HCT116 (cell line): Measurements from ENCODE around the gene TMEM184B. TPM values are rescaled to one million over a fixed set of nuclear protein-coding genes. Genes with fewer than 3 reads are reported as not detected.

Experiments used
- ATAC-seq: fragments of 200-7000 bp; cut with Tn5 transposase; 2 replicates; pipeline ENCODE4 v1.9.1; 2020; ENCODE audit warnings: mild to moderate bottlenecking, moderate library complexity
- BruUV-seq: library from RNA; stranded (reverse); fragments of 400-500 nt; replicated peaks from 2 replicates; lab custom pipeline; 2021; lab: Mats Ljungman, UMichigan
- CTCF ChIA-PET: fragments of 300-600 bp; sonication (Branson Sonifier 250); formaldehyde crosslinking; loops from one replicate; lab custom pipeline; 2021; ENCODE audit warnings: antibody characterized with exemption; lab: Charles Lee
- POLR2A ChIA-PET: fragments of 300-600, 350-600 bp; sonication (Branson Sonifier 250); formaldehyde crosslinking; loops from one replicate; lab custom pipeline; 2021; ENCODE audit warnings: antibody characterized with exemption; lab: Charles Lee
- RAD21 ChIA-PET, 2 experiments: fragments of 300-600 bp; sonication (Branson Sonifier 250); formaldehyde crosslinking; loops; one replicate each; lab custom pipeline; 2023; ENCODE audit warnings: low total read pairs in 2 of 2; ENCODE audit not compliant: uncharacterized antibody in 2 of 2, unreplicated experiment in 2 of 2, low non-redundant PET in 1 of 2; lab: Charles Lee
- DNase-seq: peaks from one replicate; pipeline ENCODE4 v3.0.0-alpha.2; 2010; ENCODE audit warnings: low read depth, low spot score
- H2AFZ ChIP-seq: fragments of 200-600 bp; shearing (Covaris generic), sonication (generic); 2 replicates; pipeline ENCODE4 v1.6.1; 2017; ENCODE audit warnings: low read depth, mixed run types, mixed read lengths, antibody characterized with exemption, low read length; ENCODE audit not compliant: poor library complexity, severe bottlenecking
- H3K27ac ChIP-seq: 2 replicates; pipeline ENCODE4 v1.5.1; 2012; ENCODE audit warnings: low read depth, low read length
- H3K27me3 ChIP-seq: fragments of 200-600 bp; sonication (generic); 2 replicates; pipeline ENCODE4 v1.6.1; 2016; ENCODE audit warnings: mixed run types, low read length, mixed read lengths; ENCODE audit not compliant: insufficient read depth
- H3K36me3 ChIP-seq, 2 experiments: fragments of 200-500 bp in 1 of 2; fragments of 200-600 bp in 1 of 2; sonication (Bioruptor generic) in 1 of 2; sonication (generic) in 1 of 2; 2 replicates each; pipeline versions ENCODE4 v1.5.1 to v1.6.1; 2014 to 2016; ENCODE audit warnings: low read length in 2 of 2, inconsistent platforms in 1 of 2, mixed read lengths in 1 of 2, mixed run types in 1 of 2; ENCODE audit not compliant: insufficient read depth in 2 of 2, control insufficient read depth in 1 of 2
- H3K4me1 ChIP-seq, 2 experiments: fragments of 200-600 bp in 1 of 2; sonication (generic) in 1 of 2; 2 replicates each; pipeline versions ENCODE4 v1.5.1 to v1.6.1; 2012 to 2017; ENCODE audit warnings: low read length in 2 of 2, inconsistent platforms in 1 of 2, mild to moderate bottlenecking in 1 of 2, mixed read lengths in 1 of 2, mixed run types in 1 of 2, moderate library complexity in 1 of 2; ENCODE audit not compliant: insufficient read depth in 2 of 2, control insufficient read depth in 1 of 2
- H3K4me2 ChIP-seq: fragments of 200-600 bp; sonication (generic); 2 replicates; pipeline ENCODE4 v1.6.1; 2017; ENCODE audit warnings: mixed run types, low read length, mixed read lengths
- H3K4me3 ChIP-seq, 2 experiments: fragments of 200-600 bp in 1 of 2; sonication (generic) in 1 of 2; replicated peaks in 1 of 2; 2 replicates each; pipeline ENCODE4 v1.5.1; 2011 to 2016; ENCODE audit warnings: low read length in 2 of 2, control low read depth in 1 of 2, low read depth in 1 of 2, mild to moderate bottlenecking in 1 of 2, mixed read lengths in 1 of 2, mixed run types in 1 of 2
- H3K79me2 ChIP-seq: fragments of 200-600 bp; sonication (generic); 2 replicates; pipeline ENCODE4 v1.6.1; 2017; ENCODE audit warnings: mild to moderate bottlenecking, mixed run types, low read length, moderate library complexity, mixed read lengths; ENCODE audit not compliant: insufficient read depth
- H3K9ac ChIP-seq: fragments of 200-600 bp; sonication (generic); 2 replicates; pipeline ENCODE4 v1.6.1; 2016; ENCODE audit warnings: low read length, mixed read lengths
- H3K9me2 ChIP-seq: fragments of 200-600 bp; sonication (generic), shearing (Covaris generic); 2 replicates; pipeline ENCODE4 v1.6.1; 2017; ENCODE audit warnings: mixed run types, mild to moderate bottlenecking, moderate library complexity; ENCODE audit not compliant: insufficient read depth
- H3K9me3 ChIP-seq, 2 experiments: fragments of 200-500 bp in 1 of 2; fragments of 200-600 bp in 1 of 2; sonication (Bioruptor generic) in 1 of 2; sonication (generic) in 1 of 2; 2 replicates each; pipeline ENCODE4 v1.6.1; 2014 to 2017; ENCODE audit warnings: low read length in 2 of 2, mixed read lengths in 2 of 2, inconsistent platforms in 1 of 2, low read depth in 1 of 2, mild to moderate bottlenecking in 1 of 2, mixed run types in 1 of 2, moderate library complexity in 1 of 2; ENCODE audit not compliant: control insufficient read depth in 1 of 2, insufficient read depth in 1 of 2
- H4K20me1 ChIP-seq: fragments of 200-600 bp; sonication (generic), shearing (Covaris generic); 2 replicates; pipeline ENCODE4 v1.6.1; 2017; ENCODE audit warnings: mixed run types, mild to moderate bottlenecking, moderate library complexity; ENCODE audit not compliant: insufficient read depth
- CBX3 ChIP-seq: IDR thresholded peaks from 2 replicates; pipeline ENCODE4 v1.6.1; 2012; ENCODE audit warnings: low read depth
- MAX ChIP-seq: IDR thresholded peaks from 2 replicates; pipeline ENCODE4 v1.6.1; 2012
- POLR2A ChIP-seq: IDR thresholded peaks from 2 replicates; pipeline ENCODE4 v1.7.0; 2011; ENCODE audit warnings: borderline replicate concordance; ENCODE audit not compliant: insufficient read depth, insufficient read length; ENCODE audit errors: extremely low read depth
- POLR2AphosphoS5 ChIP-seq: IDR thresholded peaks from 2 replicates; pipeline ENCODE4 v1.6.1; 2011; ENCODE audit warnings: mild to moderate bottlenecking, low read depth, low read length, moderate library complexity
- RAD21 ChIP-seq: IDR thresholded peaks from 2 replicates; pipeline ENCODE4 v1.6.1; 2012; ENCODE audit warnings: low read depth, mild to moderate bottlenecking
- REST ChIP-seq: IDR thresholded peaks from 2 replicates; pipeline ENCODE4 v1.6.1; 2012; ENCODE audit warnings: low read depth
- SIN3A ChIP-seq: IDR thresholded peaks from 2 replicates; pipeline ENCODE4 v1.6.1; 2012; ENCODE audit warnings: low read depth
- TCF7L2 ChIP-seq: IDR thresholded peaks from 2 replicates; pipeline ENCODE4 v1.7.0; 2011; ENCODE audit warnings: borderline replicate concordance, inconsistent platforms; ENCODE audit not compliant: insufficient read depth, insufficient read length; ENCODE audit errors: extremely low read depth
- intact Hi-C: fragments of 100-400 bp; cut with micrococcal nuclease; formaldehyde crosslinking; loops from 2 replicates; pipeline ENCODE4 v1.10.0; 2022
- total RNA-seq: library from RNA; stranded (reverse); gene quantifications from one replicate; pipeline ENCODE4 v1.2.1, GENCODE V29; 2021; ENCODE audit not compliant: unreplicated experiment

The TMEM184B gene
- total RNA-seq, 1 experiment from 2014 or later: 66.0 TPM

- Histone ChIP-seq H3K79me2 (peaks cover 68% of the 10 kb centered on the region), H3K27me3 (no peaks in the 10 kb centered on the region), H3K4me2 (peak overlapping the region; percentile 85; the same call in 1 of the 2 replicates), H3K4me1 (peaks cover 20 to 34% of the 10 kb centered on the region in 2 experiments; a peak in 3 of 4 replicates), H3K27ac (no peak overlapping the region), H3K9ac (no peak overlapping the region), H3K4me3 (no peak overlapping the region), H3K9me3 (no peaks in the 10 kb centered on the region), H4K20me1 (no peaks in the 10 kb centered on the region), H3K9me2 (no peaks in the 10 kb centered on the region), H3K36me3 (no peaks in the 10 kb centered on the region), H2AFZ (no peak overlapping the region)
- RAD21 ChIA-PET: no interaction called here
- no peak for TF ChIP-seq CBX3
- no peak for TF ChIP-seq POLR2A
- no peak for TF ChIP-seq SIN3A
- no peak for TF ChIP-seq TCF7L2
- no peak for TF ChIP-seq RAD21
- no peak for TF ChIP-seq REST
- TF ChIP-seq POLR2AphosphoS5: no peak
- no peak for TF ChIP-seq MAX
- intact Hi-C loops: no loop called here
- no TSS peak for BruUV-seq
- DNase-seq (no peak), ATAC-seq (no peak)
- CTCF ChIA-PET: interaction anchor here (0.8 kb wide), 1 partner anchor 8 kb away, joined by 4 read pairs; no protein-coding TSS in a partner anchor
- POLR2A ChIA-PET: no interaction called here
Measured at GRCh38 chr22:38270091-38270992, 2.5 kb downstream of the TMEM184B start.
